GM12875 (cell line): ENCODE measurements around the gene CCDC88C.

ENCODE experiments used
- H3K4me3 ChIP-seq: one replicate; pipeline ENCODE4 v1.5.1; 2011; ENCODE audit warnings: low read depth, low read length, control low read depth
- TF ChIP-seq, protein P1 (sequence below): IDR thresholded peaks from 2 replicates; pipeline ENCODE4 v1.5.1; 2011; ENCODE audit warnings: low read depth, mild to moderate bottlenecking, control low read depth, inconsistent platforms, low read length, moderate library complexity, borderline replicate concordance; ENCODE audit not compliant: insufficient read depth

Gene CCDC88C

DNA sequence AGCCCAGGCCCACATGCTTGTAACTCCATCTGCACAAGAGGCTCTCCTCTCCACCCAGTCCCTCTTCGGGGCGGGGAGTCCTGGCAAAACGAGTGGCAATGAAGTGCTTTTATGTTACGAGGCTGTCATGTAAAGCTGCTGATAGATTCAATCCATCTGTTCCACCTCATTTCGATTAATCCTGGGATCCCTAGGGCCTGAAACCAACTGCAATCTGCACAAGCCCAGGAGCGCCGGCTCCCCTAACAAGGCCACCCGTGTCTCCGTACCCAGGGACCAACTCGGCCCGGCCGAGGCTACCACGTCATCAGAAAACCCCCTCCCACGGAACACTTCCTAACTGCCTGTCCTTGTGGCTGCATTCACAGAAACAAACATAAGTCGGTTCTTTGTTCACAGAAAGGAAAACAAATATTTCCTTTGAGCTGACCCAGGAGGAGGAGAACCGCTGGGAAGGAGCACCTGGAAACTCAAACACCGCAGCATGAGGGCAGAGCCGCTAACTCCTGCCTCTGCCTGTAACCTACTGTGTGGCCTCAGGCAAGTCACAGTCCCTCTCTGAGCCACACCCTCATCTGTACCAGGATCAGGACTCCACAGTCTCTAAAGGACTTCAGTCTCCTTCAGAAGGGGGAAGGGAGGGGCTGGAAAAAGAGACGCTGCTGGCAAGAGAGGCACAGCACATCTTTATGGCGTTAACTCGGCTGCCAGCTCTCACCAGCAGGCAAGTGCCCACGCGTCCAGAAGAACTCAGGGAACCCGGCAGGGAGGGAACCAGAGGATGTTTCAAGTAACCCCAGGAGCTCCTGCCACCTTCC lies 47.8 kb downstream of the CCDC88C start:
- peak overlapping the region; percentile 0 for H3K4me3 ChIP-seq

DNA sequence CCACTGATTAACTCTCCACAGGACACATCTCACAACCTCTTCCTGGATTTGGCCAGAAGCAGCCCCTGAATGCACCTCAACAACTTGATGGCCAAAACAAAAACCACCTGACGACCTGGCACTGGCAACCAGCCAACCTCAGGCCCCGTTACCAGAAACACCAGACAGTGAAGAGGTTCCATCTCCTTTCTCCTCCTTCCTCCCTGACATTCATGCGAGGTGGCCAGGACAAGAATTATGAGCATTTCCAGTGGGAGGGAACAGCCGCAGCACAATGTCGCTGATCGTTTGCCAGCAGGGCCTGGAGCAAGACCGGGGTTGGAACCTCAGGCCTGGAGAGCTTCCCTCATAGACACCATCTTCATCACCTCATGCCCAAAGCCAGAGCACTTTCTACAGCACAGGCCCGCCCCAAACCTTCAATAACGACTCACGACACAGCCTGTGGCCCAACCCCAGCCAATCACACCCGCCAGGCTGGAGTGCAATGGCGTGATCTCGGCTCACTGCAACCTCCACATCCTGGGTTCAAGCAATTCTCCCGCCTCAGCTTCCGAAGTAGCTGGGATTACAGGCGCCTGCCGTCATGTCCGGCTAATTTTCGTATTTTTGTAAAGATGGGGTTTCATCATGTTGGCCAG lies 48.7 kb downstream of the CCDC88C start:
- H3K4me3 ChIP-seq: no peak overlapping the region
- TF ChIP-seq, protein P1, sequence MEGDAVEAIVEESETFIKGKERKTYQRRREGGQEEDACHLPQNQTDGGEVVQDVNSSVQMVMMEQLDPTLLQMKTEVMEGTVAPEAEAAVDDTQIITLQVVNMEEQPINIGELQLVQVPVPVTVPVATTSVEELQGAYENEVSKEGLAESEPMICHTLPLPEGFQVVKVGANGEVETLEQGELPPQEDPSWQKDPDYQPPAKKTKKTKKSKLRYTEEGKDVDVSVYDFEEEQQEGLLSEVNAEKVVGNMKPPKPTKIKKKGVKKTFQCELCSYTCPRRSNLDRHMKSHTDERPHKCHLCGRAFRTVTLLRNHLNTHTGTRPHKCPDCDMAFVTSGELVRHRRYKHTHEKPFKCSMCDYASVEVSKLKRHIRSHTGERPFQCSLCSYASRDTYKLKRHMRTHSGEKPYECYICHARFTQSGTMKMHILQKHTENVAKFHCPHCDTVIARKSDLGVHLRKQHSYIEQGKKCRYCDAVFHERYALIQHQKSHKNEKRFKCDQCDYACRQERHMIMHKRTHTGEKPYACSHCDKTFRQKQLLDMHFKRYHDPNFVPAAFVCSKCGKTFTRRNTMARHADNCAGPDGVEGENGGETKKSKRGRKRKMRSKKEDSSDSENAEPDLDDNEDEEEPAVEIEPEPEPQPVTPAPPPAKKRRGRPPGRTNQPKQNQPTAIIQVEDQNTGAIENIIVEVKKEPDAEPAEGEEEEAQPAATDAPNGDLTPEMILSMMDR: no peak

More for the DNA sequence above, 47.8 kb downstream of the CCDC88C start:
- TF ChIP-seq, protein P1: no peak

DNA sequence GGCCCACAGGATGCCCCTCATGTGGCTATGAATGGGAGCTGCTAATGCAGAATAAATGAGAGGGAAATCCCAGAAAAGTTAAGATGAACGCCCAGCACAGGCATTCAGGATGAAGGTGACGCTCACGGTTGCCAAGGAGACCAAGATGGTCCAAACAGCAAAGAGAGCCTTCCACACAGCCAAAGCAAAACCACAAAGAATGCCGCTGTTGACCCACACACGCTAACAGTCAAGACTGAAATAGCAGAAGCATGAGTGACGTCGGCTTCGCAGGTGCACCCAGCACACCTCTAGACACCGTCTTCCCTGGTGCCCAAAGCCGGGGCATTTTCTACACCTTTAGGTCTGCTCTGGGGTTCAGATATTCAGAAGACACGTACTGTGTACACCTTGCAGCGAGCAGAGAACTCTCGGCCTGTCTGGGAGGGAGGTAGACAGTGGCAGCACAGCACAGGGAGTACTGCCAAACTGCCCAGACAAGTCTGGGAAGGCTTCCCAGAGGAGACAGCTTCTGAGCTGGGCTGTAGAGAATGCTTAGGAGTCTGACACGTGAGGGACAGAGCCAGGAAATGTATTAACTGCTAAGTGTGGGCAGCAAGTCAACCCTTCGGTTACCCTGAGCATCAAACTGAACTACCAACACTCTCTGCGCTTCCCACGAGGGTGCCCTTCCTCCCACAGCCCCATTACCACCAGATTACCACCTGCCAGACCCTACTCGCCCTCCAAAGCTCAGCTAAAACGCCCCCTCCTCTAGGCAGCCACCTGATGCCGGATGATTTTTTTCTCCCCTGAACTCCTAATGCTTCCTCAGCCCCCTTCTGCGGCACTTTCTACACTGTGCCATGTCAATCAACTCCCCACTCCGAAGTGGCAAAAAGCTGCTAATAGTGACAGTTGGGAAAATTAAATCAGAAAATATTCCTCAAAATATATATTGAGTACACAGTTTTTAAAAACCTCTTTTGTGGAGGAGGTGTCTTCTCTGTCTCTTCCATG lies 50.1 kb downstream of the CCDC88C start:
- TF ChIP-seq, protein P1: no peak
- H3K4me3 ChIP-seq: peak overlapping the region; percentile 36

DNA sequence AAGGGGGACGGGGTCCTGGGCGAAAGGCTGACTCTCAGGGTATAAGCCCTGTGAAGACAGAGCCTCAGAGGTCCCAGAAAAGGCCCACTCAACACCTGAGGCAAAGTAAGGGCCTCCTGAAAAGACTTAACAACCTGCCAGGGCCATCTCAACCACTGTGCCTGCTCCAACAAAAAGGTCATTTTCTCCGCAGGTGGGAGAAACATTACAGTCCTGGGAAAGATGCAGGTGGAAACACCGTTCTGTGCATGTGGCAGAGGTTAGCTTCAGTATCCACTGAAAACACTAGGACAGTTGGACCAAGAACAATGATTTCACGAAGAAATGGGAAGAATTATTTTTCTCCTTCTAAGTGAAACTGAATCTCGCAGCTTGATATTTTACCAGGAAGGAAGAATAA lies 50.9 kb downstream of the CCDC88C start:
- H3K4me3 ChIP-seq: no peak overlapping the region
- TF ChIP-seq, protein P1: no peak

DNA sequence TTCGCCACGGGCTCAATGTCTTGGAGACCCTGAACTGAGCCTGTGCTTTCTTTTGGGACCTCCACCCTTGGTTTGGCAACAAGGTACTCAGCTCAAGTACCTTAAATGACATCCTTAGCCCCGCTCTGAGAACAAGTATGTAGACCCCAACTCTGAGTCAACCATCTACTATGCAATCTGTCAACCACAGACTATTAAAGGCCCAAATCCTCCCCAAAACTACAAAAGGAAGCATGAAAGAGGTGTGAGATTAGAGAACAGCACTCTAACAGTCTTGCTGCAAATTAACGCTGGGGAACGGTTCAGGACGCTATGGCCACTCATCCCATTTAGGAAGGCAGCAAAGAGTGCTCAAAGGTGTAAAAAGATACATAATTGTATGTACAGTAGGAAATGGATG lies 52.1 kb downstream of the CCDC88C start:
- TF ChIP-seq, protein P1: no peak
- H3K4me3 ChIP-seq: no peak overlapping the region

DNA sequence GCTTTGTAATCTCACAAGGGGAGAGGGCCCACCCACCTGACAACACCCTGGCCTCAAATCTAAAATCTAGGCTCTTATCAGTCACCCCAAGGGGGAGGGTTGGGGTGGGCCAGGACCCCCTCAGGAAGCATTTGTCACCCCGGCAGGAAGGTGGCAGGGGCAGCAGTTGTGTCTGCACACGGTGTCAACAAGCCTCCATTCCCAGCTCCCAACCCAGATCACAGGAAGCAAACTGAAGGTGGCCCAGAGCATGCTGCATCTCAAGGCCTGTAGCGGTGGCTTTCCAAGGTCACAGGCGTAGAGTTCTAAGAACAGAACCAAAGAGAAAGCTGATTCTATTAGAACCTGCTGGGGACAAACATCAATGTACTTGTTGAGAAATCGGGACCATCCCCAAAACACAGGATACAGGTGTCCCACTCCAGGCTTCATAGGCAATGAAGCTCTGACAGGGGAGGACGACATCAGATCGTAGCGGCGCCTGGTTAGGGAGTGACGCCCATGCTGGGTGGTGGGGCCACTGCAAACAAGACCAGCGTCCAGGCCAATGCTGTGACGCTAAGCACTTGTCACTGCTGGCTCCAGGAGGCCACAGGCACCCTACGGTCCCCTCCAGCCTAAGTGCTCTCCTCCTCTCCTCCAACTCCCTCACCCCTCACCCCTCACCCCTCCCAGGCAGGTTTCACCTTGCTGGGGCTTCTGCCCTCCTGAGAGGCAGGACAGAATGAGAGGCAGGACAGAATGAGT lies 52.9 kb downstream of the CCDC88C start:
- TF ChIP-seq, protein P1: no peak
- no peak overlapping the region for H3K4me3 ChIP-seq
